ENCODE data around the gene THBD. TPM values are rescaled to one million over a fixed set of nuclear protein-coding genes. Genes with fewer than 3 reads are reported as not detected.

The THBD gene
- total RNA-seq, 1 experiment from 2014 or later: 0.26 TPM

DNA sequence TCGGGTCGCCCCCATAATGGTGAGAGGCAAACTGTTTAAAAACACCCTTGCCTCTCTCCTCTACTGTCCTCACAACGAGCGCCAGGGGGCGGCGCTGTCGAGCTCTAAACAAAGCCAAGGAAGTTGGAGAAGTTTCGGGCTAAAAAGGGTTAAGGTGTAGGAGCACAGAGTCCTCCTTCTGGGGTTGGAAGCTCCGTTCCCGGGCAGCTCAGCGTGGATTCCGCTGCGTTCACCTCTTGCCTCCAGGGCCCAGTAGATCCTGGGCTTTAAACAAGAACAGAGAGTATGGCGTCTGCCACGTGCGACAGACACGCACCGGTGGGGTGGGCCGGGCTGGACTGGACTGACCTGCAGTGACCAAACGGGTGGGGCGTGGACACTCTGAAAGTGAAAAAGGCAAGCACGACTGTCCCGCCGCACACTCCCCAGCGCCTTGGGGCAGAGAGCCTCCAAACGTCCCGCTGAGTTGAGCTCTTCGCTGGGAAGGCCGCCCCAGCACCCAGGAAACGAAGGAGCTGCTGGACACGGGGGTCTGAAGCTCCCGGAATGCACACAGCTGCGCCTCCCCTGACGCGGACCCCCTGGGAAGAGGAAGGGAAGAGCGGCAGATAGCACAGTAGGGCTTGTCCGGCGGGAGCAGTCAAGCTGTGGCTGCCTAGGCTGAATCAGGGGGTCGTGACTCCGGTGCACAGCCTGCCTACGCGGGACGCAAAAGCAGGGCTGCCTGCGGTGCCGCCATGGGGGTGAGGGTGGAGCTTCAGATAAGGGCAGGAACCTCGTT is 1.6 kb upstream of the THBD start:
- Histone ChIP-seq H3K4me3 (ENCODE audit: low read depth in 2 of 2, low read length in 2 of 2) (peak overlapping the region in 1 of 2 experiments; percentile 56; a peak in 3 of 4 replicates), H3K4me1 (ENCODE audit: control insufficient read depth, insufficient read depth, low read length) (peaks cover 8% of the 10 kb centered on the region), H3K9me3 (ENCODE audit: control insufficient read depth, insufficient read depth, low read depth, low read length) (no peaks in the 10 kb centered on the region), H3K36me3 (ENCODE audit: control insufficient read depth, insufficient read depth, low read length) (no peaks in the 10 kb centered on the region), H3K27me3 (ENCODE audit: control insufficient read depth, insufficient read depth, low read length) (peaks cover 17% of the 10 kb centered on the region), H3K27ac (ENCODE audit: low read length) (no peak overlapping the region)
- CTCF ChIA-PET: no interaction called here
- in situ Hi-C loops (cut with HindIII; ENCODE audit: low pct_unique_long_range_greater_than_20kb, low sequenced_read_pairs) (no loop called here), intact Hi-C loops (cut with micrococcal nuclease; ENCODE audit: unreplicated experiment) (loop anchor here (10.0 kb wide), 2 partner anchors 104 to 284 kb away; no protein-coding TSS in a partner anchor)
- TF ChIP-seq, protein P1, sequence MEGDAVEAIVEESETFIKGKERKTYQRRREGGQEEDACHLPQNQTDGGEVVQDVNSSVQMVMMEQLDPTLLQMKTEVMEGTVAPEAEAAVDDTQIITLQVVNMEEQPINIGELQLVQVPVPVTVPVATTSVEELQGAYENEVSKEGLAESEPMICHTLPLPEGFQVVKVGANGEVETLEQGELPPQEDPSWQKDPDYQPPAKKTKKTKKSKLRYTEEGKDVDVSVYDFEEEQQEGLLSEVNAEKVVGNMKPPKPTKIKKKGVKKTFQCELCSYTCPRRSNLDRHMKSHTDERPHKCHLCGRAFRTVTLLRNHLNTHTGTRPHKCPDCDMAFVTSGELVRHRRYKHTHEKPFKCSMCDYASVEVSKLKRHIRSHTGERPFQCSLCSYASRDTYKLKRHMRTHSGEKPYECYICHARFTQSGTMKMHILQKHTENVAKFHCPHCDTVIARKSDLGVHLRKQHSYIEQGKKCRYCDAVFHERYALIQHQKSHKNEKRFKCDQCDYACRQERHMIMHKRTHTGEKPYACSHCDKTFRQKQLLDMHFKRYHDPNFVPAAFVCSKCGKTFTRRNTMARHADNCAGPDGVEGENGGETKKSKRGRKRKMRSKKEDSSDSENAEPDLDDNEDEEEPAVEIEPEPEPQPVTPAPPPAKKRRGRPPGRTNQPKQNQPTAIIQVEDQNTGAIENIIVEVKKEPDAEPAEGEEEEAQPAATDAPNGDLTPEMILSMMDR (IDR thresholded peaks at IDR 0.05): peak; percentile 79
- TF ChIP-seq, protein P2, sequence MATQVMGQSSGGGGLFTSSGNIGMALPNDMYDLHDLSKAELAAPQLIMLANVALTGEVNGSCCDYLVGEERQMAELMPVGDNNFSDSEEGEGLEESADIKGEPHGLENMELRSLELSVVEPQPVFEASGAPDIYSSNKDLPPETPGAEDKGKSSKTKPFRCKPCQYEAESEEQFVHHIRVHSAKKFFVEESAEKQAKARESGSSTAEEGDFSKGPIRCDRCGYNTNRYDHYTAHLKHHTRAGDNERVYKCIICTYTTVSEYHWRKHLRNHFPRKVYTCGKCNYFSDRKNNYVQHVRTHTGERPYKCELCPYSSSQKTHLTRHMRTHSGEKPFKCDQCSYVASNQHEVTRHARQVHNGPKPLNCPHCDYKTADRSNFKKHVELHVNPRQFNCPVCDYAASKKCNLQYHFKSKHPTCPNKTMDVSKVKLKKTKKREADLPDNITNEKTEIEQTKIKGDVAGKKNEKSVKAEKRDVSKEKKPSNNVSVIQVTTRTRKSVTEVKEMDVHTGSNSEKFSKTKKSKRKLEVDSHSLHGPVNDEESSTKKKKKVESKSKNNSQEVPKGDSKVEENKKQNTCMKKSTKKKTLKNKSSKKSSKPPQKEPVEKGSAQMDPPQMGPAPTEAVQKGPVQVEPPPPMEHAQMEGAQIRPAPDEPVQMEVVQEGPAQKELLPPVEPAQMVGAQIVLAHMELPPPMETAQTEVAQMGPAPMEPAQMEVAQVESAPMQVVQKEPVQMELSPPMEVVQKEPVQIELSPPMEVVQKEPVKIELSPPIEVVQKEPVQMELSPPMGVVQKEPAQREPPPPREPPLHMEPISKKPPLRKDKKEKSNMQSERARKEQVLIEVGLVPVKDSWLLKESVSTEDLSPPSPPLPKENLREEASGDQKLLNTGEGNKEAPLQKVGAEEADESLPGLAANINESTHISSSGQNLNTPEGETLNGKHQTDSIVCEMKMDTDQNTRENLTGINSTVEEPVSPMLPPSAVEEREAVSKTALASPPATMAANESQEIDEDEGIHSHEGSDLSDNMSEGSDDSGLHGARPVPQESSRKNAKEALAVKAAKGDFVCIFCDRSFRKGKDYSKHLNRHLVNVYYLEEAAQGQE (IDR thresholded peaks at IDR 0.05; ENCODE audit: insufficient read depth in 1 of 2, low read depth in 2 of 2, low read length in 1 of 2): no peak
- no peak for TF ChIP-seq TCF7L2 (IDR thresholded peaks at IDR 0.05; ENCODE audit: low read depth, low read length)
- DNase-seq (ENCODE audit: low read depth, low spot score) (no peak), ATAC-seq (no peak)
- BruUV-seq (replicated peaks): no TSS peak
- POLR2A ChIA-PET: no interaction called here

DNA sequence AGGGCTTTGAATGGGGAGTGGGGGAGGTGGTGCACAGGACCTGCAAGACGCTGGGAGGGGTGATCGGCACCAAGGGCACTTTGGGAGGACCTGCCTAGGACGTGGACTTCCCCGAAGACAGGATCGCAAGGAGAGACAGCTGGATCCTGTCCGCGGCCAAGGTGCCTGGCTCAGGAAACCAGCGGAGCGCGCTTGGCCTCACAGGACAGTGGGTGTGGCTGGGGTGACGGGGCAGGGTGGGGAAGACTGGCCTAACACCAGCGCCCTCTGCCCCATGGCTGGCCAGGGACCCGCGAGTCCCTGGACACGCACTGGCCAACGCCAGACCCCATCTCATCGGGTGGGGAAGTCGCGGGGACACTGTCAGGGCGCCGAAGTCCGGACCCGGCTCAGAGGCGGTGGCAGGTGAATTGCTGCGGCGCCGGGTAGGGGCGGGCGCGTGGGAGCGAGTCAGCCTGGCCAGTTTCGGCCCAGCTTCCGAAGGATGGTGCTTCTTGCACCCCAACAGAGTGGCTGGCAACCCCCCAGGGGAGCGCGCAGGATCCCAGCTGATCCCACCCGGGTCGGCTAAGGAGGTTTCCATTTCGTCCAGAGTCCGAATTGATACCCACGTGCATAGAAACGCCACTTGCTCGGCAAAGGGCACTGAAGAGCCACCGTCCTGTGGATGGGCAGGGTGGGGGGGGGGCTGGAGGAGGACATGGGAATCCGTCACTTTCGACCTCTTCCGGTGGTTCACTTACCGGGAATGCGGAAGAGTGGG is 785 bp upstream of the THBD start:
- in situ Hi-C loops (cut with HindIII; ENCODE audit: low pct_unique_long_range_greater_than_20kb, low sequenced_read_pairs) (no loop called here), intact Hi-C loops (cut with micrococcal nuclease; ENCODE audit: unreplicated experiment) (loop anchor here (10.0 kb wide), 2 partner anchors 105 to 285 kb away; no protein-coding TSS in a partner anchor)
- no peaks in the 10 kb centered on the region for H3K36me3 ChIP-seq (ENCODE audit: control insufficient read depth, insufficient read depth, low read length)
- no peaks in the 10 kb centered on the region for H3K9me3 ChIP-seq (ENCODE audit: control insufficient read depth, insufficient read depth, low read depth, low read length)
- H3K27me3 ChIP-seq (ENCODE audit: control insufficient read depth, insufficient read depth, low read length): peaks cover 17% of the 10 kb centered on the region
- ATAC-seq (peak; percentile 46), DNase-seq (ENCODE audit: low read depth, low spot score) (no peak)
- CTCF ChIA-PET: interaction anchor here (0.6 to 0.7 kb wide), 2 partner anchors 185 to 357 kb away, joined by 3 to 6 read pairs; no protein-coding TSS in a partner anchor
- POLR2A ChIA-PET: no interaction called here
- H3K4me3 ChIP-seq (ENCODE audit: low read depth in 2 of 2, low read length in 2 of 2): peak overlapping the region; percentile 28 to 56
- H3K27ac ChIP-seq (ENCODE audit: low read length): no peak overlapping the region
- TF ChIP-seq POLR2AphosphoS5 (IDR thresholded peaks at IDR 0.05; ENCODE audit: low read depth, low read length) (no peak), SIN3A (IDR thresholded peaks at IDR 0.05; ENCODE audit: borderline replicate concordance, insufficient read depth, low read depth, low read length) (no peak), TCF7L2 (IDR thresholded peaks at IDR 0.05; ENCODE audit: low read depth, low read length) (no peak)
- TF ChIP-seq, protein P2 (IDR thresholded peaks at IDR 0.05; ENCODE audit: insufficient read depth in 1 of 2, low read depth in 2 of 2, low read length in 1 of 2): no peak
- TF ChIP-seq, protein P1 (IDR thresholded peaks at IDR 0.05): no peak
- no TSS peak for BruUV-seq (replicated peaks)
- H3K4me1 ChIP-seq (ENCODE audit: control insufficient read depth, insufficient read depth, low read length): peaks cover 8% of the 10 kb centered on the region
